CMK (cell line): Measurements from ENCODE around the gene ARHGAP42.

Experiments used
- DNase-seq: peaks from one replicate; pipeline ENCODE4 v3.0.0-alpha.2; 2010; ENCODE audit warnings: low read depth

ARHGAP42 gene

DNA sequence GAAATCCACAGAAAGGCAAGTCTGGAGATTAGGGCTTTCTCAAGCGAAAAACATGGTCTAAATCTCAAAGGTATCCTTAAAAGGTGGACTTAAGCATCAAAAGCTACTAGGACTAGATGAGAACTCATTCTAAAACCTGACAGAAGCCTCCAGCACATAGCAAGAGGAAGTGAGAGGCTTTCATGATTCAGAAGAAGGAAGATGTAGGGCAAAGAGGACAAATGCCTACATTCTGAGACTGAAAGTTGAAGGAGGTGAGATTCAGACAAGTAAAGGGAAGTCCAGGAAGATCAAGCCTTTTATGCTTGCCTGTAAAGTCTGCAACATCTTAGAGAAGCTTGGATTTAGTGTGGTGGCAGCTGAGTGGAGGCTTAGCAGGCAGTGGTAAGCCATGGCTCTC, 343.6 kb downstream of the ARHGAP42 start:
- no peak for DNase-seq

DNA sequence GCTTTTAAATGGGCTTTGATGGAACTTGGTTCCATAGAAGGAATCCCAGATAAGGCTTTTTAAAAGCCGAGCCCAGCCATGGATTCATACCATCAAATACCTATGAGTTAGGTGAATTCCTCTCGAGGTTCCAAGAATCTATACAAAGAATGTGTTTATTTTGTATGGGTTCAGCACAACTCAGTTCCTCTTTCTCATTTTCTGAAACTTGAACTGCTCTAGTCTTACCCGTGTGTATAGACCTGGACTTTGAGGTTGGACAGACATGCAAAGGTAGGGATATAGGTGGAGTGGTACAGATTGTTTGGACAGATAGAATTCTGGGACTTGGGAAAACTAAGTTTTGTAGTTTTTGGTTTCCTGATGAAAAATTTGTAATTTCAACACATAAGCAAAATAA, 344.6 kb downstream of the ARHGAP42 start:
- DNase-seq, result no peak

DNA sequence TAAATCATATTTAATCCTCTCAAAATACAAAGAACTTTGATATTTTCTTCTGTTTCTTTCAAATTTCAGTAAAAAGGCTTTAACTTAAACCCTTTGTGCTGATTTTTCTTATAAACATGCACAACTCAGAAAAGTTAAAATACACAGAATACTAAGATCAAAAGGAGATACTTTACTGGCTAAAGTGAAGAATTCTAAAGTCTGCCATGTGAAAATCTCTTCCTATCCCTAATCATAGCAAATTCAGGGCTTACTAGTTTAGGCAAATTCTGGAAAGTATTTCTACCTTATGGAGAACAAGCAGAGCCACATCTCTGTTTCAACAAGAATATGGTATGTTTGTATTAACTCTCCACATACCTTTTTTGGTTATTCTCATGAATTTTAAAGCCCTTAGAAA, 345.9 kb downstream of the ARHGAP42 start:
- DNase-seq, result no peak

DNA sequence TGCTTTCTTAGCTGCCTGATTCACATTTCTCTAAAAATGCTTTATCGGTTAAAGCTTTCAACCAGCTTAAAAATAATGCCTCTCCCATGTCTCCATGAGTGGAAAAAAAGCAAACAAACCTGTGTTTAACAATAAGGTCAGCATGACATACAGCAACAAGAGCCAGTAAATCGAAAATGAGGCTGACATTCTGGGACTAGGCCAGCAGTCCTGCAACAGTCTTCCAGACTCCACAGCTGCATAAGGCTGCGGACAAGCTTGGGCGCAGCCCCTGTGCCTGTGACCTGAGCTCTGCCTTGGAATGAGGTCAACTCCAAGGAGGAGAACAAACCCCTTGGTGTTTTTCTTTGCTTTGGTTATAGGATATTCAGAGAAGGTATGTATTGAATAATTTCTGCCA, 347.0 kb downstream of the ARHGAP42 start:
- no peak for DNase-seq

DNA sequence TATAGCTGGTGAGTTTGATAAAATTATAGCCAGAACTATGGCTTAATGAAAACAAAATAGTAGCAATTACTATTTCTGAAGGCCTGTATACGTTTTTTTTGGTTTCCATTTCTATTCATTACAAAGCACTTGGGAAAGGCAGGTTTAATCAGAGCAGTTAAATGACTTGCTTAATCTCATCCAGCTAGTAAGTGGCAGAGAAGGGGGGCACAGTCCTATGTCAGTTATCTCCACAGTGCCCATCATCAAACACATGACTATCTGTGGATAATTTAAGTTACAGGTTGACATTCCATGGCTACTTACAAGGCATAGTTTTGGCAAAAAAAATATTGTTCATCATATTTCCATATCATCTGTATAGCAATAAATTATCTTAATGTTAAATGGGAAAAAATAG, 348.8 kb downstream of the ARHGAP42 start:
- DNase-seq, result no peak
